ENCODE data around the gene COX7C.
A peak's percentile ranks its signal among the peaks of the same experiment; 100 is the strongest.
"Not testable (repeated sequence)": the region's sequence is repeated elsewhere in the genome, so short reads cannot be mapped to it uniquely, and the experiment has no call there.

Gene COX7C

DNA sequence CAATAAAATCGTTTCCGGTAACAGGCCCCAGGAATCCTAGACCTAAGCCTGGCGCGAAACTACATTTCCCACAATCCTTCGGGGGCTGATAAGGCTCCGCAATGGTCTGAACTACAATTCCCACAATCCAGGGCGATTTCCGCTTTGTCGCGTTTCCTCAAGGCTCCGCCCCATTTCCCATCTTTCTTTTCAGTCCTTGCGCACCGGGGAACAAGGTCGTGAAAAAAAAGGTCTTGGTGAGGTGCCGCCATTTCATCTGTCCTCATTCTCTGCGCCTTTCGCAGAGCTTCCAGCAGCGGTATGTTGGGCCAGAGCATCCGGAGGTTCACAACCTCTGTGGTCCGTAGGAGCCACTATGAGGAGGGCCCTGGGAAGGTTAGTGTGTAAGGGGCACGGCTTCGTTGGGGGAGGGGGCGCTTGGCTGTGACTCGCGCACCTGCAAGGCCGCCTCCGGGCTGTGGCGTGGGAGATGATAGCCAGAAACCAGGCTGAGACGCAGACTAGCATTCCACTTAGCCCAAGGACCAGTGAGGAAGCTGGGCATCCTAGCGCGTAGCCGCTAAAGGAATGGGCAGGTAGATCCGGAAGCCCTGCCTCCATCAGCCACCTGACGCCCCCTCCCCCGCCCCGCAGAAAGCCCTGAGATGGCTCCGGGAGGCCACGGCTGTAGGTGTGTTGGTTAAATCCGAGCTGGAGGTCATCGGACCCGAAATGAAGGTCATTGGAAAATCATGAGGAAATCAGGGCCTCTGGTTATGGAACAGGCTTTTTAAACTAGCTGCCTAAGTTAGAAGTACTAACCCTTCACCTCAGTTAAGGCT lies at the start of gene COX7C:
COX7C (plus strand) TSS at position 186 of the 821 bp plus-strand sequence; CDS start at position 301, 115 bp downstream.
- peak; percentile 99 for FAIRE-seq
- peak; percentile 73 for DNase-seq (ENCODE audit: insufficient read length, low spot score)

- not testable (repeated sequence) for DNase-seq (ENCODE audit: insufficient read length, low spot score); FAIRE-seq
Measured at GRCh38 chr5:86569522-86570426, 48.0 kb upstream of the COX7C start.

DNA sequence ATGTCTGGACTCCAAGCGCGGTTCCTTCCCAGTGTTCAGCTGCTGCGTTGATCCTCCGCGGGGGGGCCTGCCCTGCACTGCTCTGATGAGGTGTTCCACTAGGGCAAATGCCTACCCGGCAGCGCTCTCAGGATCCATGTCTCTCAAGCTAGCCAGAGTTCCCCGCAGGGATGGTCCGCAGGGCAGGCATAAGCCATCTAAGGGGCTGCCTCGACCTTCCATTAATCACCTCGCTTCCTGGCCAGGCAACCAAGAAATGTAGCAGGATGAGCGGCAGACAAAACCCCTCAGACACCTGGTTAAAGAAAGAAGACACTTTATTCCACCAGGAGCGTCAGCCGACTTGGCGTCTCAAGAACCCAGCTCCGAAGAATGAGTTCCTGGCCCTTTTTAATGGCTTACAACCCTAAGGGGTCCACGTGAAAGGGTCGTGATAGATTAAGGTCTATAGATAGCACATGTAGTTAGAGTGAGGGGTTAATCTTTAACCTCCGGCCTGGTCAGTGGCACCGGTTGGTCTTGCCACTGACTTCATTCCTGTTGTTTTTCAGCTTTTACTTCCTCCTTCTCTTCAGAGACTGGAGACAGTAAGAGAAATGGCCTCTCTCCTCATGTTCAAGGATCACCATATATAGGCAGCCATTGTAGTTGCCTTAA lies 47.2 kb upstream of the COX7C start:
- FAIRE-seq (no peak), DNase-seq (ENCODE audit: insufficient read length, low spot score) (no peak)

DNA sequence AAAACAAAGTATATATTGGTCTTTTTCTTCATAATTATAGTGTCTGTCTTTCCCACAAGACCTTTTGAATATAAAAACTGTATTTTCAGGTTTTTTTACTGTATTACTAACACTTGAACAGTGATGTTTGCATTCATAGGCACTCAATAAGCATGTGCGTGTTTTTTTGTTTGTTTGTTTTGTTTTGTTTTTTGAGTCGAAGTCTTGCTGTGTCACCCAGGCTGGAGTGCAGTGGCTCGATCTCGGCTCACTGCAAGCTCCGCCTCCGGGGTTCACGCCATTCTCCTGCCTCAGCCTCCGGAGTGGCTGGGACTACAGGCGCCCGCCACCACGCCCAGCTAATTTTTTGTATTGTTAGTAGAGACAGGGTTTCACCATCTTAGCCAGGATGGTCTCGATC lies 46.6 kb upstream of the COX7C start:
- not testable (repeated sequence) for DNase-seq (ENCODE audit: insufficient read length, low spot score)

GRCh38 chr5:86572825-86573517 lies 44.8 kb upstream of the COX7C start:
- no peak for FAIRE-seq

More for the DNA sequence above, 46.6 kb upstream of the COX7C start:
- not testable (repeated sequence) for FAIRE-seq

DNA sequence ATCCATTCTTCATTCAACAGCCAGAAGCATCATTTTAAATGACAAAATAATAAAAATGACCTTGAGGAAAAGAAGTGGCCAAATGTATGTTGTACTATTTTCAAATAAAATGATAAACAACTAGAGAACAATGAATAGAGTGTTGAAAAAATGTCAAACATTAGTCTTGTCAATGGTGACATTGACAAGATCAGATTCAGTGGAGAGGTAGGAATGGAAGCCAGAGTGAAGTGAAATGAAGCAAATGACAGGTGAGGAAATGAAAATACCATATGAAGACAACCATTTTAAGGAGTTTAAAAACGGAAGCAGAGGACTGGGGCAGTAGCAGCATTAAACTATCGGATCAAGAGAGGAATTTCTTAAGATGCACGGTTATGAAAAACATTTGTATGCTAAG lies 38.2 kb upstream of the COX7C start:
- FAIRE-seq (no peak), DNase-seq (ENCODE audit: insufficient read length, low spot score) (no peak)

More at GRCh38 chr5:86572825-86573517, 44.8 kb upstream of the COX7C start:
- no peak for DNase-seq (ENCODE audit: insufficient read length, low spot score)

GRCh38 chr5:86596476-86596875 lies 21.3 kb upstream of the COX7C start:
- no peak for FAIRE-seq

GRCh38 chr5:86605881-86606280 lies 11.9 kb upstream of the COX7C start:
- DNase-seq (ENCODE audit: insufficient read length, low spot score) (no peak), FAIRE-seq (no peak)

More at GRCh38 chr5:86596476-86596875, 21.3 kb upstream of the COX7C start:
- DNase-seq (ENCODE audit: insufficient read length, low spot score): no peak

GRCh38 chr5:86613455-86613854 lies 4.3 kb upstream of the COX7C start:
- no peak for DNase-seq (ENCODE audit: insufficient read length, low spot score)

DNA sequence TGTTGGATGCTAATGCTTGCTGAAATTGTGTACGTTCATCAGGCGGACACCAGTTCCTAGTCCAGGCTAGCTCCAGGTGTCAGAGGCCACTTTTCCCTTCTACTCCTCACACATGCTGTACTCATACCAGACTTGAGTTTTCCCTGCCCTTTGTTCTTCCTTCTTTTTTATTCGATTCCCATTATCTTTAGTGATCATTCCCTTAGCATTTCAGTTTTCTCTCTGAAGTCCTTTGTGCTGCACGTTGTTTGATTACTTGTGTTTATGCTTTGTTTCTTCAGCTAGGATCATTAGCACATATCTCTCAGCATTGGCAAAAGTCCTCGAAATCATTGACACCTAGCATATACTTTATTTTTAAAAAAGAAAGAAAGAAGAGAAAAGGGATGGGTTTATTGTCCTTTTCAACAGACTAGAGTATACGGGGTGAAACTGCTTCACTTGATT lies 409 bp upstream of the COX7C start:
- DNase-seq (ENCODE audit: insufficient read length, low spot score) (no peak), FAIRE-seq (no peak)

More at GRCh38 chr5:86613455-86613854, 4.3 kb upstream of the COX7C start:
- FAIRE-seq: no peak

GRCh38 chr5:86623785-86624483 lies 6.2 kb downstream of the COX7C start:
- DNase-seq (ENCODE audit: insufficient read length, low spot score) (no peak), FAIRE-seq (no peak)

DNA sequence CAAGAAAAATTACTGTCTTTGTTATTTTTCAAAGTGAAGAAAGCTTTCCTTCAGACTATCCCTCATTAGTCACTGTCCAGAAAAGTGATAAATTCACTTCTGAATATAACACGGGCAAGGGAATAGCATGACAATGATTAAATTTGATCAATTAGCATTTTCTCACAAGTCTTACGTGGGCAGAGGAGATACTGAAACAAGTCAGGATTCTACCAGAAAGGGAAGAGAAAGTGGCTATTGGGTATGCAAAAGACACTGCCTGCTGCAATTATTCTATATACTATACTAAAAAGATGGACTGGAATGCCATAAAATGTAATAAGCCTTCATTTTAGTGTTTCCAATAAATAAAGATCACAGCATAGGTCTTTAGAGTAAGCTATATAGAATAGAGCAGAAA lies 7.4 kb downstream of the COX7C start:
- no peak for FAIRE-seq
- DNase-seq (ENCODE audit: insufficient read length, low spot score): no peak

DNA sequence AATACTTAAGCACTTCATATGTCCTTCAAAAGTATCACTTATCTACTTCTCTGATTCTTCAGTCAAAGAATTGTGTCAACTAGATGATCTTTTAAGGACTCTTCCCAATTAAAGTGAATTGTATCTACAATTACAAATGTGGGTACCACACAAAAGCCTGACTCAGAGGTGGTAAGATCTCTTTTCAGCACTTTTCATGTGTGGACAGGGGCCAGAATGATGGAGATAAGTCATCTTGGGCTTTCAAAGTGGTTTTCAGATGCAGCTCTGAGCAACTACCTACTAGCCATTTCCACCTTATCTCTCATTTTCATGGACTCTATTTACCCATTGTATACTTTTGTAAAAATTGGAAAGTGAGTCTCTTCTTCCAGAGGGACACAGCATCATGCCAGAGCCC lies 8.4 kb downstream of the COX7C start:
- no peak for FAIRE-seq

GRCh38 chr5:86631165-86631564 lies 13.4 kb downstream of the COX7C start:
- FAIRE-seq (no peak), DNase-seq (ENCODE audit: insufficient read length, low spot score) (no peak)

More for the DNA sequence above, 8.4 kb downstream of the COX7C start:
- DNase-seq (ENCODE audit: insufficient read length, low spot score): no peak

DNA sequence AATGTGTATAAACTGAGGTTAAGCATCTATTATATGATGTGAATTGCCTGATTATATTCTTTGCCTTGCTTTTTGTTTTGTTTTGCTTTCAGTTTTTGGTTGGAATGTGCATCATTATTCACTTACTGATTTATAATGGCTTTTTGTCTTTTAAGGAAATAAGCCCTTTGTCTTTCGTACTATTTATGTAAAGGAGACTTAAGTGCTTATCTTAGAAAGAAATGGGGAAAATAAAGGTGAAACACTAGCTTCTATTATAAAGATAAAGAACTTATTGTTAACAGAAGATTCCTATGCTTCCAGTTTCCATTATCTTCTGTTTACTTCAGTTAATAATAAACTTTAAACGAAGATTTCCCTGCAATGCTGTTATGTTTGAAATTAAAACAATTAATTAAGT lies 23.3 kb downstream of the COX7C start:
- FAIRE-seq (no peak), DNase-seq (ENCODE audit: insufficient read length, low spot score) (no peak)

- FAIRE-seq: no peak
- DNase-seq (ENCODE audit: insufficient read length, low spot score): no peak
Measured at GRCh38 chr5:86644843-86645242, 27.1 kb downstream of the COX7C start.

GRCh38 chr5:86645885-86646284 lies 28.1 kb downstream of the COX7C start:
- DNase-seq (ENCODE audit: insufficient read length, low spot score) (no peak), FAIRE-seq (no peak)

- no peak for FAIRE-seq
- DNase-seq (ENCODE audit: insufficient read length, low spot score): no peak
Measured at GRCh38 chr5:86646671-86647070, 28.9 kb downstream of the COX7C start.

- FAIRE-seq: no peak
Measured at GRCh38 chr5:86649832-86650505, 32.2 kb downstream of the COX7C start.

More at GRCh38 chr5:86649832-86650505, 32.2 kb downstream of the COX7C start:
- no peak for DNase-seq (ENCODE audit: insufficient read length, low spot score)

Data from GM19239 (cell line).